Caco-2 (cell line): ENCODE data around the gene GALK2. TPM values are rescaled to one million over a fixed set of nuclear protein-coding genes. Genes with fewer than 3 reads are reported as not detected.
"Not testable (repeated sequence)": the region's sequence is repeated elsewhere in the genome, so short reads cannot be mapped to it uniquely, and the experiment has no call there.

Experiments
- BruUV-seq: library from RNA; stranded (reverse); fragments of 400-500 nt; replicated peaks from 2 replicates; lab custom pipeline; 2021; lab: Mats Ljungman, UMichigan
- CTCF ChIA-PET: fragments of 300-600 bp; sonication (Branson Sonifier 250); formaldehyde crosslinking; loops from one replicate; lab custom pipeline; 2022; ENCODE audit warnings: antibody characterized with exemption; lab: Charles Lee
- POLR2A ChIA-PET: fragments of 300-600 bp; sonication (Branson Sonifier 250); formaldehyde crosslinking; loops from one replicate; lab custom pipeline; 2022; ENCODE audit warnings: antibody characterized with exemption; lab: Charles Lee
- DNase-seq, 2 experiments: peaks; one replicate each; pipeline versions ENCODE4 v3.0.0 to v3.0.0-alpha.2; 2020 to 2022
- H3K27me3 ChIP-seq: replicated peaks from 2 replicates; pipeline ENCODE4 v1.6.0; 2011; ENCODE audit warnings: low read length; ENCODE audit not compliant: control insufficient read depth, insufficient read depth
- H3K36me3 ChIP-seq: 2 replicates; pipeline ENCODE4 v1.5.1; 2011; ENCODE audit warnings: low read length; ENCODE audit not compliant: control insufficient read depth, insufficient read depth
- H3K4me1 ChIP-seq: fragments of 250-450 bp; sonication (Bioruptor Pico); 2 replicates; pipeline ENCODE4 v1.5.1; 2020; ENCODE audit warnings: mild to moderate bottlenecking
- H3K4me3 ChIP-seq: 2 replicates; pipeline ENCODE4 v1.5.1; 2011; ENCODE audit warnings: low read depth, mild to moderate bottlenecking, control low read depth, low read length
- H3K9me3 ChIP-seq: fragments of 250-450 bp; sonication (Bioruptor Pico); 2 replicates; pipeline ENCODE4 v1.5.1; 2020; ENCODE audit warnings: mild to moderate bottlenecking, moderate library complexity
- H3K27ac Mint-ChIP-seq: one replicate; pipeline ENCODE4 v1.8.0; 2022; ENCODE audit warnings: mixed read lengths; ENCODE audit not compliant: unreplicated experiment
- H3K27me3 Mint-ChIP-seq: one replicate; pipeline ENCODE4 v1.8.0; 2022; ENCODE audit warnings: mixed read lengths; ENCODE audit not compliant: insufficient read depth, unreplicated experiment
- H3K36me3 Mint-ChIP-seq: one replicate; pipeline ENCODE4 v1.8.0; 2022; ENCODE audit warnings: mild to moderate bottlenecking, mixed read lengths; ENCODE audit not compliant: insufficient read depth, unreplicated experiment
- H3K4me1 Mint-ChIP-seq: one replicate; pipeline ENCODE4 v1.8.0; 2022; ENCODE audit warnings: low read depth, mixed read lengths; ENCODE audit not compliant: unreplicated experiment
- H3K4me3 Mint-ChIP-seq: one replicate; pipeline ENCODE4 v1.8.0; 2022; ENCODE audit warnings: mild to moderate bottlenecking, moderate library complexity, mixed read lengths; ENCODE audit not compliant: unreplicated experiment
- H3K9me3 Mint-ChIP-seq: one replicate; pipeline ENCODE4 v1.8.0; 2022; ENCODE audit warnings: mixed read lengths; ENCODE audit not compliant: unreplicated experiment
- CTCF ChIP-seq, 2 experiments: fragments of 200-600 bp in 1 of 2; IDR thresholded peaks; 1 replicate in 1 of 2; 2 replicates in 1 of 2; pipeline versions ENCODE4 v1.5.1 to v1.8.0; 2011 to 2022; ENCODE audit warnings: antibody characterized with exemption in 1 of 2, control low read depth in 1 of 2, inconsistent platforms in 1 of 2, low read depth in 1 of 2, low read length in 1 of 2, mild to moderate bottlenecking in 1 of 2, moderate library complexity in 1 of 2; ENCODE audit not compliant: insufficient read depth in 1 of 2, severe bottlenecking in 1 of 2, unreplicated experiment in 1 of 2
- intact Hi-C: fragments of 100-400 bp; cut with micrococcal nuclease; formaldehyde crosslinking; loops from one replicate; pipeline ENCODE4 v1.10.0; 2022; ENCODE audit not compliant: unreplicated experiment
- total RNA-seq: library from RNA; stranded (reverse); gene quantifications from 2 replicates; pipeline ENCODE4 v1.2.3, GENCODE V29; 2022

The GALK2 gene
- total RNA-seq, 1 experiment from 2014 or later: 25.5 TPM

DNA sequence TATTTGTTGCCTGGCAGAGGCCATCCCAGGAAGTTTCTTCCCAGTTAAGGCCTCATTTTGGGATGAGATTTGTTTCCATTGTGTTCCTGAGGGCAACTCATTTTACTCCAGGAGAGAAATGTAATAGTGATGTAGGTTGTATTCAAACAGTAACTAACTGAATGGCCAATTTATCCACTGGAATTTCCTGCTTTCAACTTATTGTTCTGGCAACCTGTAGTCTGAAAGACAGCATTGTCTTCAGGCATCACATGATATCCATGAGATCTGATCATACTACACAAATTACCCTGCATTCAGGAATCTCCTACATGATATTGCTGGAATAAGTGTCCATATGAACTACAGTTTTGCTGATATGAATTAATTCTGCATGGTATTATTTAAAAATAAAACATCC, 173.5 kb downstream of the GALK2 start:
- H3K4me1 Mint-ChIP-seq: no peaks in the 10 kb centered on the region
- intact Hi-C loops: no loop called here
- ChIA-PET POLR2A (no interaction called here), CTCF (no interaction called here)
- no peak overlapping the region for H3K4me3 ChIP-seq
- no peaks in the 10 kb centered on the region for H3K27me3 Mint-ChIP-seq
- BruUV-seq: no TSS peak
- no peaks in the 10 kb centered on the region for H3K9me3 Mint-ChIP-seq
- no peak for TF ChIP-seq CTCF (IDR thresholded peaks at IDR 0.05; ENCODE audit: insufficient read depth in 1 of 2, low read depth in 1 of 2, low read length in 1 of 2, severe bottlenecking in 1 of 2, unreplicated experiment in 1 of 2)
- no peaks in the 10 kb centered on the region for H3K9me3 ChIP-seq
- DNase-seq: no peak
- no peak overlapping the region for H3K4me3 Mint-ChIP-seq
- no peak overlapping the region for H3K27ac Mint-ChIP-seq
- H3K4me1 ChIP-seq: no peaks in the 10 kb centered on the region
- no peaks in the 10 kb centered on the region for H3K27me3 ChIP-seq
- no peaks in the 10 kb centered on the region for H3K36me3 ChIP-seq
- H3K36me3 Mint-ChIP-seq: no peaks in the 10 kb centered on the region

- H3K4me1 ChIP-seq, intact Hi-C loops, H3K27ac Mint-ChIP-seq, H3K4me3 ChIP-seq, BruUV-seq, H3K36me3 Mint-ChIP-seq, DNase-seq, H3K9me3 ChIP-seq, H3K27me3 ChIP-seq, POLR2A ChIA-PET, H3K4me3 Mint-ChIP-seq, H3K9me3 Mint-ChIP-seq, H3K27me3 Mint-ChIP-seq, H3K4me1 Mint-ChIP-seq, H3K36me3 ChIP-seq, CTCF ChIA-PET: not testable (repeated sequence)
Measured at GRCh38 chr15:49354439-49354838, 184.4 kb downstream of the GALK2 start.

- no peaks in the 10 kb centered on the region for H3K4me1 ChIP-seq
- no peaks in the 10 kb centered on the region for H3K36me3 Mint-ChIP-seq
- CTCF ChIA-PET: no interaction called here
- TF ChIP-seq CTCF (IDR thresholded peaks at IDR 0.05; ENCODE audit: insufficient read depth in 1 of 2, low read depth in 1 of 2, low read length in 1 of 2, severe bottlenecking in 1 of 2, unreplicated experiment in 1 of 2): no peak
- no peaks in the 10 kb centered on the region for H3K36me3 ChIP-seq
- DNase-seq: no peak
- H3K27me3 ChIP-seq: no peaks in the 10 kb centered on the region
- no peak overlapping the region for H3K4me3 Mint-ChIP-seq
- intact Hi-C loops: no loop called here
- POLR2A ChIA-PET: no interaction called here
- H3K4me3 ChIP-seq: no peak overlapping the region
- no peaks in the 10 kb centered on the region for H3K4me1 Mint-ChIP-seq
- no peak overlapping the region for H3K27ac Mint-ChIP-seq
- H3K27me3 Mint-ChIP-seq: no peaks in the 10 kb centered on the region
- H3K9me3 ChIP-seq: no peaks in the 10 kb centered on the region; the same call in 1 of the 2 replicates
- no TSS peak for BruUV-seq
- no peaks in the 10 kb centered on the region for H3K9me3 Mint-ChIP-seq
Measured at GRCh38 chr15:49361370-49361769, 191.3 kb downstream of the GALK2 start.

DNA sequence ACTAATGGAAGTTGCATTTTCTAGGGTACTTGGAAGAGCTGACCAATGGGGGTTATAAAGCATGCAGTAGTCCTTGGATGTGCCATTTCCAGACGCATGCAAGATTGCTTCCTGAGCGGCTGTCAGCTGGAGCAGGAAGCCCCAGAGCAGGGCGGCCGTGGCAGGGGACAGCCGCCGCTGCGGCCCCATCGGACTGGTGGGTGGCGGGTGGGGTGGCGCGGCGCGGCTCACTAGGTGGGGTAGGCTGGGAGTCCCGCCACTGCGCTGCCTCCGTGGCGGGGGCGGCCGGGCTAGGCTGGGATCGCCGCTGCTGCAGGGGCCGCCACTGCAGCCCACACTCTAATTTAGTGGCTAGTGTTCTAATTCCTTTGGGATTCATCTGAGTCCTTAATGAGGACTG, 196.4 kb downstream of the GALK2 start:
- Mint-ChIP-seq H3K27me3 (no peaks in the 10 kb centered on the region), H3K4me3 (no peak overlapping the region), H3K4me1 (no peaks in the 10 kb centered on the region), H3K27ac (no peak overlapping the region), H3K36me3 (no peaks in the 10 kb centered on the region), H3K9me3 (no peaks in the 10 kb centered on the region)
- no peaks in the 10 kb centered on the region for H3K4me1 ChIP-seq
- no peaks in the 10 kb centered on the region for H3K9me3 ChIP-seq
- H3K36me3 ChIP-seq: no peaks in the 10 kb centered on the region
- H3K27me3 ChIP-seq: no peaks in the 10 kb centered on the region
- CTCF ChIA-PET: no interaction called here
- TF ChIP-seq CTCF (IDR thresholded peaks at IDR 0.05; ENCODE audit: insufficient read depth in 1 of 2, low read depth in 1 of 2, low read length in 1 of 2, severe bottlenecking in 1 of 2, unreplicated experiment in 1 of 2): no peak
- DNase-seq: no peak
- no peak overlapping the region for H3K4me3 ChIP-seq
- POLR2A ChIA-PET: no interaction called here
- intact Hi-C loops: no loop called here
- BruUV-seq: no TSS peak
